ENCODE results near the gene MEF2C.

Gene MEF2C

GRCh38 chr5:88671505-88672499 is 211.2 kb downstream of the MEF2C start:
- no peak for DNase-seq

- no peak for DNase-seq
These were observed 211.9 kb downstream of the MEF2C start for GRCh38 chr5:88671106-88671504.

- no peak for DNase-seq
These were observed 212.5 kb downstream of the MEF2C start for GRCh38 chr5:88670461-88670860.

- DNase-seq, result no peak
These were observed 213.5 kb downstream of the MEF2C start for GRCh38 chr5:88669371-88670050.

GRCh38 chr5:88667496-88668201 is 215.3 kb downstream of the MEF2C start:
- DNase-seq, result no peak

All from kidney glomerular epithelial cell (primary cell).